CD4-positive, alpha-beta T cell treated with Interleukin-1 beta for 1 hour (primary cell): ENCODE results near the gene ZNF79.

Experiments
- DNase-seq, 2 donors: peaks; one replicate each; pipeline ENCODE4 v3.0.0-alpha.2; 2020 to 2022

ZNF79 gene

GRCh38 chr9:127398715-127399400 lies 25.3 kb upstream of the ZNF79 start:
- DNase-seq = no peak

- no peak for DNase-seq
Observed at GRCh38 chr9:127399736-127400269, 24.4 kb upstream of the ZNF79 start.

DNA sequence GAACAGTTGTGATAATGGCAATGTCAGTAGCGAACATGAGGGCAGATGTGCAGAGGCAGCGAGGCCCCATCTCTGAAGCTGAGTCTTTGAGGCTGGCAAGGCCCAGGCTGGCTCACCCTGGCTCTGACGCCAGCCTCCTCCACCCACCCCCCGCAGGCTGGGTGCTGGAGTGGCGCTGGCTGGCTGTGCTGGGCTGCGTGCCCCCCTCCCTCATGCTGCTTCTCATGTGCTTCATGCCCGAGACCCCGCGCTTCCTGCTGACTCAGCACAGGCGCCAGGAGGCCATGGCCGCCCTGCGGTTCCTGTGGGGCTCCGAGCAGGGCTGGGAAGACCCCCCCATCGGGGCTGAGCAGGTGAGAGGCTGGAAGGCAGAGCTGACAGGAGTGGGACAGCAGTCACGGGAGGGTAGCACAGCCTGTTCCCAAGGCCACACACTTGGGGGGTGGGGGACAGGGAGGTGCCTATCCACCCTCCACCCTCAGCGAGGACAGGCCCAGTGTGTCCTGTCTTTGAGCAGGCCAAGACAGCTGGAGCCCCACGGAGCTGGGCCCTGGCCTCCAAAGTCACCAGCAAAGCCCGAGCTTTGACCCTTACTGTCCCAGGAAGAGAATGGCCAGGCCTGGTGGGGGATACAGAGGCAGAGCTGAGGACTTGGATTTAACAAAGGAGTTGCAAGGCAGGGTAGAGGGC lies 21.6 kb upstream of the ZNF79 start:
- no peak for DNase-seq

DNA sequence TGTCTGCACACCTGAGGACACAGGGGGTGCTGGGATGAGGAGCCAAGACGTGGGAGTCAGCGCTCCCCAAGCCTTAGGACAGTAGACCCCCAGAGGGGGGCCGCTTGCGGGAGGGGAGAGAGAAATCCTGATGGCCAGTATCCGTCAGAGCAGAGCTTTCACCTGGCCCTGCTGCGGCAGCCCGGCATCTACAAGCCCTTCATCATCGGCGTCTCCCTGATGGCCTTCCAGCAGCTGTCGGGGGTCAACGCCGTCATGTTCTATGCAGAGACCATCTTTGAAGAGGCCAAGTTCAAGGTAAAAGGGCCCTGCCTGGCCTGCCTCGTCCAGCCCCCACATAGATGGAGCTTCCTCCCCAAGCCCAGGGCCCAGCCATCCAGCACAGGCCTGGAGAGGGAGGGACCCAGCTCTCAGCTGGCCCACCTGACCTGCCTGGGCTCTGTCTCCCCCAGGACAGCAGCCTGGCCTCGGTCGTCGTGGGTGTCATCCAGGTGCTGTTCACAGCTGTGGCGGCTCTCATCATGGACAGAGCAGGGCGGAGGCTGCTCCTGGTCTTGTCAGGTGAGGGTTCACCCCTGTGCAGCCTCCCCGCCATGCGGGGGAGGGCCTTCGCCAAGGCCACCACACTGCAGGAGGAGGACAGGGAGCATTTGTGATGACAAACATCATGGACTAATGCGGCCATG lies 20.5 kb upstream of the ZNF79 start:
- no peak for DNase-seq

- DNase-seq = no peak
Observed at GRCh38 chr9:127404631-127405030, 19.6 kb upstream of the ZNF79 start.

DNA sequence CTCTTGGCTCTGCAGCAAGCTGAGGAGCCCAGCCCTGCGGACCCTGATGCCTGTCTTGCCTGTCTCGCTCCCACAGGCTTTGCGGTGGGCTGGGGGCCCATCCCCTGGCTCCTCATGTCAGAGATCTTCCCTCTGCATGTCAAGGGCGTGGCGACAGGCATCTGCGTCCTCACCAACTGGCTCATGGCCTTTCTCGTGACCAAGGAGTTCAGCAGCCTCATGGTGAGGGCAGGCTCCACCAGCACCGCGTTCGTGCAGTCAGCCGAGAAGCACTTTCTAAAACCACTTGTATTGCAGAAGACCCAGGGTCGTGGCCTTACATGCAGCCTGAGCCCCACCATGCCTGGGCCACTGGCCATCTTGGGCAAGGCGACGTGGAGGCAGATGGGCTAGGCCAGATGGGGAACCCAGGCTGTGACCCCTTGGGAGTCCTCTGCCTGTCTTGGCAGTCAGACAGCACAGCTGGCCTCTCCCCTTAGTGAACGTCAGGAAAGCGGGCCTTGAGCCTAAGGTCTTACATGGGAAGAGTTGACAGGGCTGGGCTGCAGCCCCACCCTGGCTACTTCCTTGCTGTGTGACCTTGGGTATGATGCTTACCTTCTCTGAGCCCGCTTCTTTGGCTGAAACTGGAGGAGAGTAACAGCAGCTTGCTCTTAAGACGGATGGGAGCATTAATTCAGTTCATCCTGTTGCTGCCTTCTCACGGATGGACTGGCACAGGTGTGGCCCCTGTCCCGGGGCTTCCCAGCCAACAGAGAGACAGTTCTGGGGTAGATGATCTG lies 18.6 kb upstream of the ZNF79 start:
- no peak for DNase-seq

DNA sequence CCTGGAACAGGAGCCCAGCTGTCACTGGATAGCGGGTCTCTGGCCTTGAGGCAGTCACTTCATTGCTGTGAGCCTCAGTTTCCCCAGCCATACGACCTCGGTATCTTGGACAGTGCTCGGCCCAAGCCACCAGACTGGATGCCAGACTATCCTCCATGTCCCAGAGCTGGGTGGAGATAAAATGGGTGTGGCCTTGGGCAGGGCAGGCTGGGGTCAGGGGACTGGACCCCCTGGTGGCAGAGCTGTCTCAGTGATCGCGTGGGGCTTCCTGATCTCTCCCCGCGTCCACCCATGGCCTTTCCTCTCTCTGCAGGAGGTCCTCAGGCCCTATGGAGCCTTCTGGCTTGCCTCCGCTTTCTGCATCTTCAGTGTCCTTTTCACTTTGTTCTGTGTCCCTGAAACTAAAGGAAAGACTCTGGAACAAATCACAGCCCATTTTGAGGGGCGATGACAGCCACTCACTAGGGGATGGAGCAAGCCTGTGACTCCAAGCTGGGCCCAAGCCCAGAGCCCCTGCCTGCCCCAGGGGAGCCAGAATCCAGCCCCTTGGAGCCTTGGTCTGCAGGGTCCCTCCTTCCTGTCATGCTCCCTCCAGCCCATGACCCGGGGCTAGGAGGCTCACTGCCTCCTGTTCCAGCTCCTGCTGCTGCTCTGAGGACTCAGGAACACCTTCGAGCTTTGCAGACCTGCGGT lies 17.2 kb upstream of the ZNF79 start:
- DNase-seq = no peak

DNA sequence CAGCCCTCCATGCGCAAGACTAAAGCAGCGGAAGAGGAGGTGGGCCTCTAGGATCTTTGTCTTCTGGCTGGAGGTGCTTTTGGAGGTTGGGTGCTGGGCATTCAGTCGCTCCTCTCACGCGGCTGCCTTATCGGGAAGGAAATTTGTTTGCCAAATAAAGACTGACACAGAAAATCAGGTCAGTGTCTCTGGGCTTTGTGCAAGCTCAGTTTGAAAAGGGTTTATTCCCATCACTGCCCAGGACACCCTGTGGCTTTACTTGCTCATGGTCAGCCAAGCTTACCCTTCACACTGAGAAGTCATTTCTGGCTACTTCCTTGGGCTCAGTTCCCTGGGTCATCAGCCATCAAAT lies 16.7 kb upstream of the ZNF79 start:
- no peak for DNase-seq

DNA sequence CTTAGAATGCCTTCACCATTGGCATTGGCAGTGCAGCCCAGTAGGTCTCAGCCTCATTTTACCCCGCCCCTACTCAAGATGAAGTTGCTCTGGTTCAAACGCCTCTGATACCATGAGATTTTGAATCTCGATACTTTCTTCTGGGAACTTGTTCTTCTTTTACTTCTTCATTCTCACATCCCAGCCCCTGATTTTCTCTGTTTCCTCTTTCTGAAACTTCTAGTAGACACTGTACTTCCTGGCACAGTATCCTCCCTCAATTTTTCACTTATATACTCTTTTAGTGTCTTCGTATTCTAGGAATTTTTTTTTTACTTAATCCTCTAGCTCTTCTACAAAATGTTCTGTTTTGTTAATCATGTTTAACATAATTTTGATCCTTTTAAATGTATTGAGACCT lies 13.1 kb upstream of the ZNF79 start:
- DNase-seq = no peak

DNA sequence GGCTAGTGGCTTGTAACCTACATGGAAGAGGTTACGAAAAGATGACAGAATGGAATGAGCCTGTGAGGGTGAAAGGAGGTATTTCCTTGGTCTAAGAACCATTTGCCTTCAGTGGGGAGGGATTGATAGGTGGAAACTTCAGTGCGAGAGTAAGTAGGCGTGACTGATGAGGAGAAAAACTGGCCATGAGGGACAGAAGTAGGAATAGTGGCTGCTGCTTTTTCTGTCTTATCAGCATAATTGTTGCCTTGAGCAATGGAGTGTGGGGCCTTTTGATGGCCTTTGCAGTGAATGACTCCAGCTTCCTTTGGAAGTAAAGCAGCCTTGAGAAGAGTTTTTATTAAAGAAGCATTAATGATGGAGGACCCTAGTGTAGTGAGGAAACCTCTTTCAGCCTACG lies 9.0 kb upstream of the ZNF79 start:
- no peak for DNase-seq

DNA sequence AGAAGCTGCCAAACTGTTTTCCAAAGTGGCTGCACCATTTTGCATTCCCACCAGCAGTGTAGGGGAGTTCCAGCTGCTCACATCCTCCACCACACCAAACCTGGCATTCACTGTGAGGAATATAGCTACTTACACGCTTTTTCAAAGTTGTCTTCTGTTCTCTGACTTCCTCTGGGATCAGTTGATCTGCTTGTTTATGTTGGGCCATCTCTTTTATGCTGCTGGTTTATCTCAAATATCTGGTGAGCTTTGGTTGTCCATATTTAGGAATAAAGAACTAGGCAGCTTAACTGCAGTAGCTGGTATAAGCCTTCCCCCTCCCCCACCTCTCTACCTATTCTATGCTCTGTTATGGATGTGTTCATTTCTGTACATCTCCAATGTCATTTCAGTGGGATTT lies 8.5 kb upstream of the ZNF79 start:
- DNase-seq = no peak

DNA sequence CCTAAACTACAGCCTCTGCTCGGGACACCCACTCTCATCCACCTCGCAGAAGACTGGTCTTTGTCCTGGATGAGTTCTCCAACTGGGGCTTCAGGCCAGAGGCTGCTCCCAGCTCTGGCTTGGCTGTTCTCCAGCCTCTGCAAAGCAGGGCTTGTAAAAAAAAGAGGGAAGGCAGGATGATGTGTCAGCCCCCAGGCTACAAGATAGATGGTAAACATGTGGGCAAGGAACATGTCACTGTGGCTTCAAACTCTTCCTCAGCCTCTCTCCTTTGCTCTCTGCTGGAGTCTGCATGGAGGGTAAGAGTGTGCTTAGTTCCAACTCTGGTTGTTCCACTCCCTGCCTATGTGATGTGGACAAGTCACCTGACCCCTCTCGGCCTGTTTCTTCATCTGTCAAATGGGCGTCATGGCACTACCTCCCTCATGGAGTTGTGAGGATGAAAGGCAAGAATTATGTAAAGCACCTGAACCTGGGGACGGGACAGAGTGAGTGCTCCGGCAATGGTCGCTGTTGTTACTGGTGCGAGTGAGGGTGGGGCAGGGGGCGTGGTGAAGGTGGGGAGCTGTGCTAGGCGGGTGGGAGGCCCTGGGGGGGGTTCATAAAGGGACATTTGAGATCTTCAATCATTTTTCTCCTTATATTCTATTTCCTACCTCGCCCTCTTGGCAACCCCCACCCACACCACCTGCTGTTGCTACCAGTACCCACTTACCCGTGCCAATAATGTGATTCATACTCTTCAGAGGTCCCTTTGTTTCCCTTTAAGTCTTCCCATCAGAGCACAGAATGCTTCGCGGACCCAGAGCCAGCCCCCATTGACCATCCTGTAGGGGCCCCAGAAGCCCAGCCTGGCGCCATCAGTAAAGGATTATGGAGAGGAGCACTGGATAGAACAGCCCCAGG lies 6.8 kb upstream of the ZNF79 start:
- DNase-seq = no peak

GRCh38 chr9:127418037-127418471 lies 6.1 kb upstream of the ZNF79 start:
- peak; percentile 38 to 44 for DNase-seq

DNA sequence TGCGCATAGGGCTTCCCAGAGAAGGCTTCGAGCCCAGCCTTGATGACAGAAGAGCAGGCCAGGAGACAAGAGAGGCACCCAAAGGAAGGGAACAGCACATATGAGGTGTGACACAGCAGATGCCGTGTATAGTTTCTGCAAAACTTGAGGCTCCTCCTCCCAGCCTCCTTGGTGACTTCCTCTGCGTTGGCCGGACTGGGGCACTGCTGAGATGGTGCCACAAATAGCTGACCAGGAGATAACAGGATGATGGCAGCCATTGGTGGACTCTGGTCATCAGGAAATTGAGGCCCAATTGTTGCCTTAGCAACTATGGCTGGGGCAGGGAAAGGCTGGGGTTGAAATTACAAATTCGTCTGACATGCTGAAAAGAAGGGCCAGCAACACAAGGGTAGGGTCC lies 4.8 kb upstream of the ZNF79 start:
- no peak for DNase-seq

DNA sequence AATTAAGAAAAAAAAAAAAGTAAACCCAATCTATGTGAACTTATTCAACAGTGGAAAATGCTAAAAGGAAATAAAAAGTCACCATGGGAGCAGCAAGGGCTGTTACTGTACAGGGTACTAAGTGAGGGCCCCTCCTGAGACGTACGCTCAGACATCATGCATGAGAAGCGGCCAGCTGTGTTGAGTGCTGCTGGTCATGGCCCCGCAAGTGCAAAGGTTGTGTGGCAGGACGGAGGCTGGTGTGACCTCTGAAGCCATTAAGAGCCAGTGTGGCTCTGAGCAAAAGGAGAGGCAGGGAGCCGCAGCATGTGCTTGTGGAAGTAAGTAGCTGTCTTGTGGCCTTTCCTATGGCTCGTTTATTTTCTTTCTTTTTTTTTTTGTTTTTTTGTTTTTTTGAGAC lies 3.1 kb upstream of the ZNF79 start:
- no peak for DNase-seq

GRCh38 chr9:127422133-127422782 lies 1.9 kb upstream of the ZNF79 start:
- no peak for DNase-seq

- DNase-seq = no peak
Observed at GRCh38 chr9:127422787-127423186, 1.4 kb upstream of the ZNF79 start.

- no peak for DNase-seq
Observed at GRCh38 chr9:127423476-127423933, 677 bp upstream of the ZNF79 start.

GRCh38 chr9:127424676-127424999 lies 456 bp downstream of the ZNF79 start:
- peak in 1 of 2 donors; percentile 27 for DNase-seq

DNA sequence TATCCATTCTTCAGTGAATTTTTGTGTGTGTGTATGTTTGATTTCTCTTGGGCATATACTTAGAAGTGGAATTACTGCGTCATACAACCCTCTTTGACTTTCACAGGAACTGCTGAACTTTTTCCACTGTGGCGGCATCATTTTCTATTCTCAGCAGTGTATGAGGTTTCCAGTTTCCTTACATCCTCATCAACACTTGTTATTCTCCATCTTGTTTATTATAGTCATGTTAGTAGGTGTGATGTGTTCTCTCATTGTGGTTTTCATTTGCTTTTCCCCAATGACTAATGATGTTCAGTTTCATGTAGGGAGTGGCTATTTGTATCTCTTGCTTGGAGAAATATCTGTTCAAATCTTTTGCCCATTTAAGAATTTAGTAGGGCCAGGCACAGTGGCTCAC lies 2.6 kb downstream of the ZNF79 start:
- DNase-seq = no peak

DNA sequence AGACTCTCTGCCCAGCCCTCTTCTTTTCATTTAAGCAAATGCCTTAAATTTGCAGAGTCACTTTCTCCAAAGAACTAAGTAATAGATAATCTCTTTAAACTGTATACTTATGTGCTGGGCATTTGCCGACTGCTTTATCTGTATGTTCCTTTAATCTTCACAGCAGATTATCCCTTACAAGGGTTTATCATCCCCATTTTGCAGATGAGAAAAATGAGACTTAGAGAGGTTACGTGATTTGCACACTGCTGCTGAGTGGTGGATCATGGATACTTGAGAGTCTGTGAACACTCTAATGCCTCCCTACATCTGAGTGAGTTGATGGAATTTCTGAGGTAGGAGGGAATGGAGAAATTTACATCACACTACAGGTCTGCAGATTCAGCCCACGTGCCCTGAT lies 4.2 kb downstream of the ZNF79 start:
- DNase-seq = no peak
